HG02623 (cell line): Measurements from ENCODE around the gene MARF1.
"Not testable (repeated sequence)": the region's sequence is repeated elsewhere in the genome, so short reads cannot be mapped to it uniquely, and the experiment has no call there.

Experiments
- ATAC-seq: cut with Tn5 transposase; IDR thresholded peaks from one replicate; pipeline ENCODE4 v1.9.1; 2021; ENCODE audit warnings: moderate library complexity; ENCODE audit not compliant: unreplicated experiment

Gene MARF1

GRCh38 chr16:15621889-15622288, 21.1 kb downstream of the MARF1 start:
- ATAC-seq: no peak

GRCh38 chr16:15621456-15621855, 21.5 kb downstream of the MARF1 start:
- ATAC-seq: no peak

- ATAC-seq: no peak
Measured at GRCh38 chr16:15620611-15621195, 22.3 kb downstream of the MARF1 start.

GRCh38 chr16:15618392-15618791, 24.6 kb downstream of the MARF1 start:
- no peak for ATAC-seq

GRCh38 chr16:15617901-15618300, 25.1 kb downstream of the MARF1 start:
- ATAC-seq: no peak

GRCh38 chr16:15616475-15617165, 26.3 kb downstream of the MARF1 start:
- ATAC-seq: no peak

GRCh38 chr16:15616012-15616411, 26.9 kb downstream of the MARF1 start:
- no peak for ATAC-seq

- ATAC-seq: no peak
Measured at GRCh38 chr16:15613676-15614075, 29.3 kb downstream of the MARF1 start.

- ATAC-seq: no peak
Measured at GRCh38 chr16:15611610-15612009, 31.3 kb downstream of the MARF1 start.

- ATAC-seq: no peak
Measured at GRCh38 chr16:15610369-15610871, 32.5 kb downstream of the MARF1 start.

- ATAC-seq: no peak
Measured at GRCh38 chr16:15609286-15609649, 33.7 kb downstream of the MARF1 start.

- ATAC-seq: no peak
Measured at GRCh38 chr16:15608398-15609285, 34.3 kb downstream of the MARF1 start.

GRCh38 chr16:15607700-15608396, 35.1 kb downstream of the MARF1 start:
- no peak for ATAC-seq

- ATAC-seq: not testable (repeated sequence)
Measured at GRCh38 chr16:15607221-15607699, 35.7 kb downstream of the MARF1 start.

- ATAC-seq: no peak
Measured at GRCh38 chr16:15606518-15607220, 36.3 kb downstream of the MARF1 start.

GRCh38 chr16:15605839-15606517, 37.0 kb downstream of the MARF1 start:
- ATAC-seq: no peak

GRCh38 chr16:15604460-15605440, 38.2 kb downstream of the MARF1 start:
- ATAC-seq: no peak

GRCh38 chr16:15602285-15603044, 40.5 kb downstream of the MARF1 start:
- ATAC-seq: no peak
